H1 (cell line): ENCODE measurements around the gene COBLL1. TPM values are rescaled to one million over a fixed set of nuclear protein-coding genes. Genes with fewer than 3 reads are reported as not detected.
"Not testable (repeated sequence)": the region's sequence is repeated elsewhere in the genome, so short reads cannot be mapped to it uniquely, and the experiment has no call there.

Source experiments
- CTCF ChIA-PET: fragments of 300-600 bp; sonication (Branson Sonifier 250); formaldehyde crosslinking; loops from one replicate; lab custom pipeline; 2021; ENCODE audit not compliant: partially characterized antibody; lab: Charles Lee
- POLR2A ChIA-PET: fragments of 300-600 bp; sonication (Branson Sonifier 250); formaldehyde crosslinking; loops from one replicate; lab custom pipeline; 2021; ENCODE audit warnings: inconsistent platforms; ENCODE audit not compliant: partially characterized antibody; lab: Charles Lee
- DNase-seq, 2 experiments: peaks; one replicate each; pipeline versions ENCODE4 v3.0.0 to v3.0.0-alpha.2; 2010 to 2022; ENCODE audit warnings: low spot score in 2 of 2, low read depth in 1 of 2, mixed read lengths in 1 of 2
- FAIRE-seq: peaks from 2 replicates; lab custom pipeline; 2011; peaks lifted over from hg19 to GRCh38; lab: Jason Lieb, UNC
- H2AFZ ChIP-seq: 2 replicates; pipeline ENCODE4 v1.8.1; 2012; ENCODE audit warnings: low read length, inconsistent platforms
- H2AK5ac ChIP-seq: 2 replicates; pipeline ENCODE4 v1.6.1; 2013; ENCODE audit warnings: low read depth, low read length
- H2BK120ac ChIP-seq: replicated peaks from 2 replicates; pipeline ENCODE3; 2013; ENCODE audit warnings: low read depth, low read length, inconsistent platforms
- H2BK12ac ChIP-seq: 2 replicates; pipeline ENCODE4 v1.6.1; 2013; ENCODE audit warnings: low read depth, low read length
- H2BK15ac ChIP-seq: 2 replicates; pipeline ENCODE4 v1.6.1; 2013; ENCODE audit warnings: low read length
- H2BK20ac ChIP-seq: 2 replicates; pipeline ENCODE4 v1.6.1; 2013; ENCODE audit warnings: low read length
- H2BK5ac ChIP-seq: 2 replicates; pipeline ENCODE4 v1.6.1; 2013; ENCODE audit warnings: low read depth, low read length
- H3K14ac ChIP-seq: 2 replicates; pipeline ENCODE4 v1.6.1; 2013; ENCODE audit warnings: inconsistent platforms; ENCODE audit not compliant: insufficient read length
- H3K18ac ChIP-seq: 2 replicates; pipeline ENCODE4 v1.6.1; 2013; ENCODE audit warnings: low read length; ENCODE audit errors: extremely low read depth
- H3K23ac ChIP-seq: 2 replicates; pipeline ENCODE4 v1.6.1; 2013; ENCODE audit warnings: inconsistent platforms; ENCODE audit not compliant: insufficient read length
- H3K23me2 ChIP-seq: 2 replicates; pipeline ENCODE4 v1.6.1; 2013; ENCODE audit warnings: low read depth, low read length
- H3K27ac ChIP-seq: 2 replicates; pipeline ENCODE4 v1.6.1; 2011; ENCODE audit warnings: low read depth, low read length, inconsistent platforms
- H3K27me3 ChIP-seq, 4 experiments: replicated peaks in 1 of 4; 1 replicate in 1 of 4; 2 replicates in 3 of 4; pipeline versions ENCODE4 v1.6.1 to v1.8.1; 2011 to 2013; ENCODE audit warnings: low read length in 3 of 4, mild to moderate bottlenecking in 3 of 4, inconsistent platforms in 2 of 4, mixed read lengths in 2 of 4, moderate library complexity in 1 of 4; ENCODE audit not compliant: control insufficient read depth in 3 of 4, insufficient read depth in 3 of 4; ENCODE audit errors: extremely low read depth in 1 of 4
- H3K36me3 ChIP-seq, 4 experiments: 2 replicates each; pipeline versions ENCODE4 v1.6.1 to v1.8.1; 2011 to 2013; ENCODE audit warnings: mild to moderate bottlenecking in 4 of 4, low read length in 3 of 4, moderate library complexity in 2 of 4, control low read depth in 1 of 4, inconsistent platforms in 1 of 4; ENCODE audit not compliant: insufficient read depth in 4 of 4, control insufficient read depth in 2 of 4
- H3K4ac ChIP-seq: replicated peaks from 2 replicates; pipeline ENCODE3; 2013; ENCODE audit warnings: low read length, low read depth, mixed read lengths, inconsistent platforms; ENCODE audit not compliant: insufficient read length
- H3K4me1 ChIP-seq, 4 experiments: replicated peaks in 1 of 4; 1 replicate in 1 of 4; 2 replicates in 3 of 4; pipeline versions ENCODE4 v1.6.1 to v1.8.1; 2011 to 2013; ENCODE audit warnings: low read length in 3 of 4, inconsistent platforms in 2 of 4, mixed read lengths in 1 of 4; ENCODE audit not compliant: insufficient read depth in 4 of 4, control insufficient read depth in 3 of 4
- H3K4me2 ChIP-seq, 2 experiments: 2 replicates each; pipeline versions ENCODE4 v1.6.1 to v1.8.1; 2011 to 2013; ENCODE audit warnings: low read depth in 2 of 2, low read length in 2 of 2, control low read depth in 1 of 2, inconsistent platforms in 1 of 2, mild to moderate bottlenecking in 1 of 2; ENCODE audit not compliant: insufficient read depth in 1 of 2
- H3K4me3 ChIP-seq, 4 experiments: fragments of 200-600, 300-600 bp in 1 of 4; sonication (generic), shearing (Covaris generic), sonication (Bioruptor Twin) in 1 of 4; 2 replicates each; pipeline versions ENCODE4 v1.5.1 to v1.8.1; 2011 to 2016; ENCODE audit warnings: low read length in 4 of 4, low read depth in 3 of 4, control low read depth in 2 of 4, inconsistent platforms in 2 of 4, mild to moderate bottlenecking in 2 of 4, mixed read lengths in 1 of 4, moderate library complexity in 1 of 4; ENCODE audit not compliant: insufficient read depth in 2 of 4; ENCODE audit errors: extremely low read depth in 1 of 4
- H3K56ac ChIP-seq: replicated peaks from 2 replicates; pipeline ENCODE3; 2013; ENCODE audit warnings: low read depth, mild to moderate bottlenecking, mixed read lengths, low read length, inconsistent platforms; ENCODE audit not compliant: insufficient read length
- H3K79me1 ChIP-seq: 2 replicates; pipeline ENCODE4 v1.6.1; 2013; ENCODE audit warnings: low read depth, low read length, control low read depth
- H3K79me2 ChIP-seq, 2 experiments: 2 replicates each; pipeline versions ENCODE4 v1.6.1 to v1.8.1; 2012 to 2013; ENCODE audit warnings: low read length in 2 of 2, mild to moderate bottlenecking in 2 of 2, inconsistent platforms in 1 of 2; ENCODE audit not compliant: insufficient read depth in 2 of 2, control insufficient read depth in 1 of 2
- H3K9ac ChIP-seq, 4 experiments: replicated peaks in 1 of 4; 1 replicate in 1 of 4; 2 replicates in 3 of 4; pipeline versions ENCODE4 v1.6.1 to v1.8.1; 2011 to 2013; ENCODE audit warnings: low read depth in 3 of 4, low read length in 3 of 4, control low read depth in 2 of 4, mild to moderate bottlenecking in 2 of 4, moderate library complexity in 2 of 4, inconsistent platforms in 1 of 4; ENCODE audit errors: extremely low read depth in 1 of 4
- H3K9me3 ChIP-seq, 2 experiments: 2 replicates each; pipeline versions ENCODE4 v1.6.1 to v1.8.1; 2012 to 2013; ENCODE audit warnings: mild to moderate bottlenecking in 2 of 2, moderate library complexity in 2 of 2, control low read depth in 1 of 2, inconsistent platforms in 1 of 2, low read depth in 1 of 2, low read length in 1 of 2, mixed read lengths in 1 of 2; ENCODE audit not compliant: insufficient read depth in 2 of 2
- H4K20me1 ChIP-seq, 2 experiments: replicated peaks in 1 of 2; 2 replicates each; pipeline versions ENCODE3 to v1.8.1; 2011 to 2013; ENCODE audit warnings: inconsistent platforms in 2 of 2, low read length in 2 of 2, mild to moderate bottlenecking in 1 of 2; ENCODE audit not compliant: insufficient read depth in 2 of 2, control insufficient read depth in 1 of 2
- H4K5ac ChIP-seq: 2 replicates; pipeline ENCODE4 v1.6.1; 2013; ENCODE audit warnings: low read length, low read depth, mixed read lengths, inconsistent platforms; ENCODE audit not compliant: insufficient read length
- H4K8ac ChIP-seq: 2 replicates; pipeline ENCODE4 v1.8.0; 2013; ENCODE audit warnings: mild to moderate bottlenecking, moderate library complexity, low read length, inconsistent platforms; ENCODE audit not compliant: insufficient read depth; ENCODE audit errors: extremely low read depth
- H4K91ac ChIP-seq: replicated peaks from 2 replicates; pipeline ENCODE3; 2013; ENCODE audit warnings: low read length, mixed read lengths, inconsistent platforms; ENCODE audit not compliant: insufficient read length
- WGBS, 2 experiments: shearing (Covaris generic) in 1 of 2; methylation state at CpG; one replicate each; pipeline versions ENCODE4 v1.1.6 to v1.1.7; 2013 to 2015; ENCODE audit warnings: low lambda C conversion rate in 2 of 2, mixed read lengths in 2 of 2, inconsistent platforms in 1 of 2, low coverage in 1 of 2, missing lambda C conversion rate in 1 of 2; ENCODE audit not compliant: insufficient replicate concordance in 2 of 2, insufficient coverage in 1 of 2, insufficient read length in 1 of 2; ENCODE audit errors: extremely low coverage in 1 of 2, missing lambda C conversion rate in 1 of 2; 5-methylcytosine and 5-hydroxymethylcytosine counted together
- polyA plus RNA-seq, 7 experiments: library from polyadenylated mRNA; depleted of rRNA in 3 of 7; stranded (reverse) in 5 of 7; unstranded in 2 of 7; fragments of >200 nt in 5 of 7; fragments of 200-250 nt in 2 of 7; gene quantifications; 1 replicate in 5 of 7; 2 replicates in 1 of 7; 4 replicates in 1 of 7; pipeline versions ENCODE4 v1.2.1 to v1.2.3, GENCODE V29; 2011 to 2013; ENCODE audit warnings: missing spikeins in 2 of 7, mixed read lengths in 2 of 7
- total RNA-seq: library from RNA; stranded (reverse); fragmentation: NEBNext Ultra II Directional; extraction: Animal tissue kit (Norgen Biotek cat#: 25700); gene quantifications from 2 replicates; pipeline ENCODE4 v1.2.1, GENCODE V29; 2021

Gene COBLL1
- total and polyA plus RNA-seq, 2 of the 8 experiments (the other 6 are each of a cell fraction or from before 2014, with no cell fraction given), result 2.2 to 6.2 TPM

DNA sequence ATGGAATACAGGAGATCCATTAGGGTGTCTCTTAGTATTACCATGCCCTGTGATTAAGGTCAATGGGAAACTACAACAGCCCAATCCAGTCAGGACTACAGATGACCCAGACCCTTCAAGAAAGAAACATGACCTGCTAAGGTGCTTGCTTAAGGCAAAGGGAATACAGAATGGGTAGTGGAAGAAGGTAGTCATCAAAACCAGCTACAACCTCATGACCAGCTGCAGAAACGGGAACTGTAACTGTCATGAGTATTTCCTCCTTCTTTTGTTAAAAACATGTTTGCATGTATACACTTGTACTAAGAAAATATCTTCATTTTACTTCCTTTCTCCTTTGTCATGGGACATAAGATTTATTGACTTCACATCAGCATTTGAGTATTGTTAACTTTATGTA, 24.8 kb upstream of the COBLL1 start:
- H2AFZ ChIP-seq, H3K4ac ChIP-seq, H4K8ac ChIP-seq, H2BK20ac ChIP-seq, H4K5ac ChIP-seq, H2BK120ac ChIP-seq, H3K9ac ChIP-seq, H3K56ac ChIP-seq, H3K4me2 ChIP-seq, POLR2A ChIA-PET, H3K4me3 ChIP-seq, H3K27me3 ChIP-seq, H4K20me1 ChIP-seq, H4K91ac ChIP-seq, FAIRE-seq, H3K79me1 ChIP-seq, H3K23ac ChIP-seq, CTCF ChIA-PET, H3K14ac ChIP-seq, H2AK5ac ChIP-seq, H3K4me1 ChIP-seq, H2BK12ac ChIP-seq, H3K36me3 ChIP-seq, H3K23me2 ChIP-seq, H2BK15ac ChIP-seq, H3K9me3 ChIP-seq, DNase-seq, H3K27ac ChIP-seq, H3K18ac ChIP-seq, H3K79me2 ChIP-seq, H2BK5ac ChIP-seq: not testable (repeated sequence)
- WGBS, 2 experiments, result 100% methylated on average over 1 of the region's 1 CpG; no CpG with 5 or more reads in 1 of the 2 experiments
